ENCODE data around the gene FSD1.

DNA sequence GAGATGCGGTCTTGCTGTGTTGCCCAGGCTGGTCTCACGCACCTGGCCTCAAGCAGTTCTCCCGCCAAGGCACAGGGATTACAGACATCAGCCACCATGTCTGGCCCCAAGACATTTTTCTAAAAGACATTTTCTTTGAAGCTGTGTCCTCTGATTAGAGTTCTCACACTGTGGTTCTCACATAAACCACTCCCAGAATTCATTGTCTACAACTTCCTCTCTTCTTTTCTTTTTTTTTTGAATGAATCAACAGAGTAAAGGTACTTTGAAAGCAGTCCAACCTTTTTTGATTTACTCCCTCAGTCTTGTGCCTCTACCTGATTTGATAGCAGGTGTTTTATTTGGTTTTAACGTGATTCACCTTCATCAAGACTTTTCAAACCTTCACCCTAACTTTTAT lies 39.6 kb upstream of the FSD1 start:
- TF ChIP-seq, protein P1, sequence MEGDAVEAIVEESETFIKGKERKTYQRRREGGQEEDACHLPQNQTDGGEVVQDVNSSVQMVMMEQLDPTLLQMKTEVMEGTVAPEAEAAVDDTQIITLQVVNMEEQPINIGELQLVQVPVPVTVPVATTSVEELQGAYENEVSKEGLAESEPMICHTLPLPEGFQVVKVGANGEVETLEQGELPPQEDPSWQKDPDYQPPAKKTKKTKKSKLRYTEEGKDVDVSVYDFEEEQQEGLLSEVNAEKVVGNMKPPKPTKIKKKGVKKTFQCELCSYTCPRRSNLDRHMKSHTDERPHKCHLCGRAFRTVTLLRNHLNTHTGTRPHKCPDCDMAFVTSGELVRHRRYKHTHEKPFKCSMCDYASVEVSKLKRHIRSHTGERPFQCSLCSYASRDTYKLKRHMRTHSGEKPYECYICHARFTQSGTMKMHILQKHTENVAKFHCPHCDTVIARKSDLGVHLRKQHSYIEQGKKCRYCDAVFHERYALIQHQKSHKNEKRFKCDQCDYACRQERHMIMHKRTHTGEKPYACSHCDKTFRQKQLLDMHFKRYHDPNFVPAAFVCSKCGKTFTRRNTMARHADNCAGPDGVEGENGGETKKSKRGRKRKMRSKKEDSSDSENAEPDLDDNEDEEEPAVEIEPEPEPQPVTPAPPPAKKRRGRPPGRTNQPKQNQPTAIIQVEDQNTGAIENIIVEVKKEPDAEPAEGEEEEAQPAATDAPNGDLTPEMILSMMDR (IDR thresholded peaks at IDR 0.05; ENCODE audit: poor library complexity, severe bottlenecking), result no peak
- TF ChIP-seq MXI1 (conservative IDR thresholded peaks at IDR 0.05; ENCODE audit: poor library complexity, severe bottlenecking) (no peak), EP300 (conservative IDR thresholded peaks at IDR 0.05; ENCODE audit: poor library complexity, severe bottlenecking) (no peak)
